MM.1S (cell line): ENCODE measurements around the gene AUH.

Source experiments
- CTCF ChIP-seq: fragments of 300-600 bp; sonication (generic); IDR thresholded peaks from 2 replicates; pipeline ENCODE4 v1.5.1; 2016; ENCODE audit warnings: antibody characterized with exemption, low read length, mixed read lengths
- EZH2 ChIP-seq: fragments of 300-600 bp; sonication (generic); optimal IDR thresholded peaks from 2 replicates; pipeline ENCODE3; 2017; ENCODE audit warnings: low read depth, mild to moderate bottlenecking, antibody characterized with exemption, low read length, mixed read lengths
- EZH2phosphoT487 ChIP-seq: fragments of 300-600 bp; sonication (generic); IDR thresholded peaks from 2 replicates; pipeline ENCODE4 v1.6.1; 2018; ENCODE audit warnings: antibody characterized with exemption, low read length

DNA sequence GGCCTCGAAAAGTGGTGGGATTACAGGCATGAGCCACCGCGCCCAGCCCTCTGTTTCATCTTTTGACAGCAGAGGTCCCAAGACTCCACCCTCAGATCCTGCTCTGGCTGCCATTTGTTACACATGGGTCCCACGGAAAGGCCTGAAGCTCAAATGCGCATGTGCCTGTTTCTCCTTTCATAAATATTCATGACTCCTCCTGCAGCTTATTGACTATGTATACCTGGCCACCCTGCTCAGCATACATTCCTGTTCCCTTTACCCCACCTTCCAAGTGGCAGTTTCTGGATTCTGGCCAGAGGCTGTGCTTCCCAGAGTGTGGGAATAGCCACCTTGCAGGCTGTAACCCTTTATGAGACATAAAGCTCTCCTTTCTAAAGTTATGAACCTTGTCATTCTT, 46.5 kb downstream of the AUH start:
- TF ChIP-seq EZH2 (no peak), CTCF (no peak), EZH2phosphoT487 (no peak)
